ENCODE measurements around the gene ERCC1.

Gene ERCC1

GRCh38 chr19:45464852-45465441 lies 41.2 kb upstream of the ERCC1 start:
- no peak for TF ChIP-seq CTCF (conservative IDR thresholded peaks at IDR 0.05; ENCODE audit: low read depth, low read length)
- no peak overlapping the region for H3K4me3 ChIP-seq (ENCODE audit: low read length)
- DNase-seq (ENCODE audit: low read depth), result no peak

- no peak for DNase-seq (ENCODE audit: low read depth)
- H3K4me3 ChIP-seq (ENCODE audit: low read length), result no peak overlapping the region
- no peak for TF ChIP-seq CTCF (conservative IDR thresholded peaks at IDR 0.05; ENCODE audit: low read depth, low read length)
Measured at GRCh38 chr19:45464274-45464673, 40.6 kb upstream of the ERCC1 start.

- no peak for DNase-seq (ENCODE audit: low read depth)
- no peak for TF ChIP-seq CTCF (conservative IDR thresholded peaks at IDR 0.05; ENCODE audit: low read depth, low read length)
- H3K4me3 ChIP-seq (ENCODE audit: low read length), result no peak overlapping the region
Measured at GRCh38 chr19:45463241-45463640, 39.5 kb upstream of the ERCC1 start.

- no peak for TF ChIP-seq CTCF (conservative IDR thresholded peaks at IDR 0.05; ENCODE audit: low read depth, low read length)
- H3K4me3 ChIP-seq (ENCODE audit: low read length), result no peak overlapping the region
- no peak for DNase-seq (ENCODE audit: low read depth)
Measured at GRCh38 chr19:45462174-45462573, 38.5 kb upstream of the ERCC1 start.

GRCh38 chr19:45460807-45461347 lies 37.2 kb upstream of the ERCC1 start:
- no peak for DNase-seq (ENCODE audit: low read depth)
- H3K4me3 ChIP-seq (ENCODE audit: low read length), result no peak overlapping the region
- no peak for TF ChIP-seq CTCF (conservative IDR thresholded peaks at IDR 0.05; ENCODE audit: low read depth, low read length)

GRCh38 chr19:45457776-45458175 lies 34.1 kb upstream of the ERCC1 start:
- H3K4me3 ChIP-seq (ENCODE audit: low read length), result no peak overlapping the region
- no peak for TF ChIP-seq CTCF (conservative IDR thresholded peaks at IDR 0.05; ENCODE audit: low read depth, low read length)
- DNase-seq (ENCODE audit: low read depth), result no peak

GRCh38 chr19:45456500-45456815 lies 32.7 kb upstream of the ERCC1 start:
- TF ChIP-seq CTCF (conservative IDR thresholded peaks at IDR 0.05; ENCODE audit: low read depth, low read length), result no peak
- DNase-seq (ENCODE audit: low read depth), result no peak
- no peak overlapping the region for H3K4me3 ChIP-seq (ENCODE audit: low read length)
